GM13977 (cell line): ENCODE results near the gene ANO1.

Experiments used
- DNase-seq: peaks from one replicate; pipeline ENCODE4 v3.0.0; 2012; ENCODE audit warnings: low spot score
- CTCF ChIP-seq: IDR thresholded peaks from 2 replicates; pipeline ENCODE4 v1.5.1; 2012; ENCODE audit warnings: mild to moderate bottlenecking, control low read depth; ENCODE audit not compliant: insufficient read depth; ENCODE audit errors: extremely low read depth, missing control alignments
- in situ Hi-C: fragments of 300-500 bp; cut with MboI; formaldehyde crosslinking; loops from one replicate; pipeline ENCODE4 v1.12.0; 2022; ENCODE audit warnings: low sequenced_read_pairs, low pct_unique_long_range_greater_than_20kb, mixed read lengths, inconsistent platforms; ENCODE audit not compliant: unreplicated experiment

Gene ANO1

GRCh38 chr11:70123711-70124110, 45.6 kb downstream of the ANO1 start:
- TF ChIP-seq CTCF: no peak
- DNase-seq: no peak
- in situ Hi-C loops: no loop called here

- DNase-seq: no peak
- no peak for TF ChIP-seq CTCF
- in situ Hi-C loops: no loop called here
Measured at GRCh38 chr11:70124321-70125000, 46.3 kb downstream of the ANO1 start.

GRCh38 chr11:70126494-70126893, 48.4 kb downstream of the ANO1 start:
- no peak for TF ChIP-seq CTCF
- in situ Hi-C loops: no loop called here

GRCh38 chr11:70127653-70128434, 49.7 kb downstream of the ANO1 start:
- no peak for DNase-seq
- in situ Hi-C loops: no loop called here
- TF ChIP-seq CTCF: no peak

More at GRCh38 chr11:70126494-70126893, 48.4 kb downstream of the ANO1 start:
- DNase-seq: no peak

- TF ChIP-seq CTCF: no peak
- no peak for DNase-seq
- in situ Hi-C loops: no loop called here
Measured at GRCh38 chr11:70128435-70128906, 50.4 kb downstream of the ANO1 start.

- TF ChIP-seq CTCF: no peak
- DNase-seq: no peak
- in situ Hi-C loops: no loop called here
Measured at GRCh38 chr11:70129051-70129592, 51.0 kb downstream of the ANO1 start.
